PC-9 (cell line): ENCODE data around the gene TRIB2. TPM values are rescaled to one million over a fixed set of nuclear protein-coding genes. Genes with fewer than 3 reads are reported as not detected.

ENCODE experiments used
- BruUV-seq: library from RNA; stranded (reverse); fragments of 400-500 nt; replicated peaks from 2 replicates; lab custom pipeline; 2021; lab: Mats Ljungman, UMichigan
- CTCF ChIA-PET: fragments of 300-600 bp; sonication (Branson Sonifier 250); formaldehyde crosslinking; loops from one replicate; lab custom pipeline; 2022; ENCODE audit warnings: antibody characterized with exemption; lab: Charles Lee
- POLR2A ChIA-PET: fragments of 300-600 bp; sonication (Branson Sonifier 250); formaldehyde crosslinking; loops from one replicate; lab custom pipeline; 2022; ENCODE audit warnings: antibody characterized with exemption; ENCODE audit not compliant: unreplicated experiment; lab: Charles Lee
- DNase-seq, 2 experiments: peaks; one replicate each; pipeline versions ENCODE4 v3.0.0 to v3.0.0-alpha.2; 2015 to 2022; ENCODE audit warnings: mixed read lengths in 1 of 2
- H2AFZ ChIP-seq: fragments of 200-600 bp; sonication (generic); 2 replicates; pipeline ENCODE4 v1.8.1; 2017; ENCODE audit warnings: antibody characterized with exemption
- H3F3A ChIP-seq: fragments of 200-600 bp; sonication (generic); 2 replicates; pipeline ENCODE4 v1.8.1; 2017; ENCODE audit warnings: antibody characterized with exemption, mild to moderate bottlenecking, low read depth; ENCODE audit not compliant: insufficient read depth
- H3K27ac ChIP-seq: fragments of 200-600 bp; sonication (generic); 2 replicates; pipeline ENCODE4 v1.6.1; 2016; ENCODE audit warnings: mixed run types
- H3K27me3 ChIP-seq: fragments of 200-600 bp; sonication (generic); 2 replicates; pipeline ENCODE4 v1.6.1; 2016; ENCODE audit warnings: low read depth, mixed run types; ENCODE audit not compliant: insufficient read depth
- H3K36me3 ChIP-seq: fragments of 200-600 bp; sonication (generic); 2 replicates; pipeline ENCODE4 v1.6.1; 2016; ENCODE audit warnings: low read depth, mixed run types
- H3K4me1 ChIP-seq: fragments of 200-600 bp; sonication (generic); replicated peaks from 2 replicates; pipeline ENCODE4 v1.6.1; 2016; ENCODE audit warnings: mixed run types; ENCODE audit not compliant: insufficient read depth
- H3K4me2 ChIP-seq: fragments of 200-600 bp; sonication (generic); 2 replicates; pipeline ENCODE4 v1.6.1; 2017; ENCODE audit warnings: mixed run types
- H3K4me3 ChIP-seq: fragments of 200-600 bp; sonication (generic); 2 replicates; pipeline ENCODE4 v1.6.1; 2016; ENCODE audit warnings: mixed run types
- H3K79me2 ChIP-seq: fragments of 200-600 bp; sonication (generic); 2 replicates; pipeline ENCODE4 v1.6.1; 2017; ENCODE audit warnings: low read depth, mixed run types
- H3K9me2 ChIP-seq: fragments of 200-600 bp; sonication (generic); 2 replicates; pipeline ENCODE4 v1.8.1; 2017; ENCODE audit warnings: mild to moderate bottlenecking; ENCODE audit not compliant: insufficient read depth
- H3K9me3 ChIP-seq: fragments of 200-600 bp; sonication (generic); 2 replicates; pipeline ENCODE4 v1.8.1; 2016; ENCODE audit warnings: low read depth; ENCODE audit not compliant: insufficient read depth
- H4K20me1 ChIP-seq: fragments of 200-600 bp; sonication (generic); 2 replicates; pipeline ENCODE4 v1.8.1; 2017; ENCODE audit not compliant: insufficient read depth
- CTCF ChIP-seq: fragments of 200-600 bp; sonication (generic); conservative IDR thresholded peaks from 2 replicates; pipeline ENCODE4 v1.6.1; 2017; ENCODE audit warnings: mixed run types, antibody characterized with exemption, mild to moderate bottlenecking, moderate library complexity
- EZH2 ChIP-seq: fragments of 200-600 bp; sonication (generic); IDR thresholded peaks from 2 replicates; pipeline ENCODE4 v1.8.0; 2017; ENCODE audit warnings: antibody characterized with exemption, low read depth
- intact Hi-C: fragments of 100-400 bp; cut with micrococcal nuclease; formaldehyde crosslinking; loops from one replicate; pipeline ENCODE4 v1.10.0; 2022; ENCODE audit not compliant: unreplicated experiment
- microRNA-seq: library from miRNA; unstranded; fragments of <30 nt; microRNA quantifications from one replicate; pipeline ENCODE4 v1.2.0, GENCODE V29; 2021; ENCODE audit warnings: borderline number of aligned reads, borderline replicate concordance
- total RNA-seq: library from RNA; stranded (reverse); gene quantifications from 2 replicates; pipeline ENCODE4 v1.2.3, GENCODE V29; 2021

Gene TRIB2
- total RNA-seq, 1 experiment from 2014 or later: 18.9 TPM

DNA sequence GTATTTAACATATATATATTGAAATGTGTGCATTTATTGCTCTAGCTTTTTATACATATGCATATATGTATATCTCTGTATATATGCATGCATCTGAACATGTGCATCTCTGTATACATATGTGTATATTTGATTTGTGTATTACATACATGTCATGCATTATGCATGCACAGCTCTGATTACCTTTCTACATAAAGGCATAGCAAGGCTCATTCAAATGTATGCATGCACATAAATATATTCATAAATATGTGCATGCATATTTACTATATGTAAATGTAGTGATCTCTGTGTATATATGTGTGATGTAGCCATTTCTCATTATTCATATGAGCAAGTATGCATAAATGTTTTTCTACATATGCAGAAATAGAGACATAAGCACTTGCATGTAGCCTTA is 64.6 kb downstream of the TRIB2 start:
- no peaks in the 10 kb centered on the region for H3K36me3 ChIP-seq
- H3K9me2 ChIP-seq: peaks cover 6% of the 10 kb centered on the region; the same call in 1 of the 2 replicates
- H3K79me2 ChIP-seq: no peaks in the 10 kb centered on the region
- no peak overlapping the region for H2AFZ ChIP-seq
- H3K27ac ChIP-seq: no peak overlapping the region
- H4K20me1 ChIP-seq: no peaks in the 10 kb centered on the region
- H3F3A ChIP-seq: no peaks in the 10 kb centered on the region
- H3K4me1 ChIP-seq: no peaks in the 10 kb centered on the region
- H3K4me2 ChIP-seq: no peak overlapping the region
- no peaks in the 10 kb centered on the region for H3K27me3 ChIP-seq
- TF ChIP-seq EZH2 (no peak), CTCF (no peak)
- DNase-seq: no peak
- intact Hi-C loops: no loop called here
- ChIA-PET CTCF (no interaction called here), POLR2A (no interaction called here)
- no peak overlapping the region for H3K4me3 ChIP-seq
- no TSS peak for BruUV-seq
- H3K9me3 ChIP-seq: no peaks in the 10 kb centered on the region

DNA sequence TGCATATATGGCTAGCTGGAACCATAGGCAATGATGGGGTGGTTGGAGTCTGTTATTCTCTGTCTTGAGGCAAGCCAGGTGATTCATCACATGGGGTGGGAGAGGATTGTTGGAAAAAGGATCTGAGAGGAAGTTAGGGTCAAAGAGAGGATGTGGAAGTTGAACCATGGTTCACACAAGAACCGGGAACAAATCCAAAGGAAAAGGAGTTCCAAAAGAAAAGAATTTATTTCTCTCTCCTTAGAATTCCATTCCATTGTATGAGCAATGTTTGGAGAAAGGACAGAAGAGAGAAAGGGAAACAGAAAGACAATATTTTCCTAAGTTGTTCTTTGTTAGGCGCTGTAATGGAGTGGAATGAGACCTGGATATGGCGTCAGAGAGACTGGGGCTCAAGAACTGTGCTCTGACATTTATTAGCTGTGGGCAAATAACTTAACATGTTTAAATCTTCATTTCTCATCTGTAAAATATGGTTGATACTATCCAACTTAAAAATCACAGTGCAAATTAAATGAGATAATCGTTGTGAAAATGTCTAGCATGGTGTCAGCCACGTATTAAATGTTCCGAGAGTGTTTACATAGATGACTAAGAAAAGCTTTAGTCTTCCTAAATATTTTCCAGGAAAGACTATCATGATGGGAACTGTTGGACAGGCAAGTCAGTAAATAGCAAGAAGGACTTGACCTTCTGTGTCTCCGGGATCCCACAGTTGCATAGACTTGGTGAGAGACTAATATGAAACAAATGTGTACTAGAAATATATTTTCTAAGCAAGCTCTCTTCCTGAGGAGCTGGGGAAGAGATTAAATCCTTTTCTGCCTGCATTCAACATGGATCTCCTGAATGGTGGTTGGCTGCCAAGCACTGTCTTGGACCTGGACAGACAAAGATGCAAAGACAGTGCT is 71.4 kb downstream of the TRIB2 start:
- intact Hi-C loops: no loop called here
- Histone ChIP-seq H3F3A (no peaks in the 10 kb centered on the region), H3K4me3 (no peak overlapping the region), H3K9me3 (no peaks in the 10 kb centered on the region), H3K27ac (no peak overlapping the region), H3K79me2 (no peaks in the 10 kb centered on the region), H3K4me1 (no peaks in the 10 kb centered on the region), H3K27me3 (no peaks in the 10 kb centered on the region), H3K36me3 (no peaks in the 10 kb centered on the region), H3K4me2 (no peak overlapping the region), H2AFZ (no peak overlapping the region), H4K20me1 (no peaks in the 10 kb centered on the region), H3K9me2 (no peaks in the 10 kb centered on the region)
- no peak for TF ChIP-seq CTCF
- no peak for TF ChIP-seq EZH2
- no TSS peak for BruUV-seq
- DNase-seq: no peak
- ChIA-PET POLR2A (no interaction called here), CTCF (no interaction called here)

- Histone ChIP-seq H3K9me2 (no peaks in the 10 kb centered on the region), H3K4me2 (no peak overlapping the region), H3K4me3 (no peak overlapping the region), H3K36me3 (no peaks in the 10 kb centered on the region), H3K79me2 (no peaks in the 10 kb centered on the region), H3K27me3 (no peaks in the 10 kb centered on the region), H3F3A (no peaks in the 10 kb centered on the region), H2AFZ (no peak overlapping the region), H3K4me1 (no peaks in the 10 kb centered on the region), H4K20me1 (no peaks in the 10 kb centered on the region), H3K9me3 (no peaks in the 10 kb centered on the region; the same call in 1 of the 2 replicates), H3K27ac (no peak overlapping the region)
- ChIA-PET CTCF (no interaction called here), POLR2A (no interaction called here)
- TF ChIP-seq EZH2 (no peak), CTCF (no peak)
- intact Hi-C loops: no loop called here
- BruUV-seq: no TSS peak
- no peak for DNase-seq
Measured at GRCh38 chr2:12791906-12792305, 75.2 kb downstream of the TRIB2 start.

Small RNAs within 50 kb of the gene (microRNA-seq; reads per million reads assigned to microRNA genes)
- gene MIR3125: not detected
